Inferior parietal cortex (tissue), 1 donor: ENCODE results near the gene VGF.

Experiments used
- DNase-seq: peaks from one replicate; pipeline ENCODE4 v3.0.0-alpha.2; 2016; ENCODE audit errors: extremely low spot score

The VGF gene

DNA sequence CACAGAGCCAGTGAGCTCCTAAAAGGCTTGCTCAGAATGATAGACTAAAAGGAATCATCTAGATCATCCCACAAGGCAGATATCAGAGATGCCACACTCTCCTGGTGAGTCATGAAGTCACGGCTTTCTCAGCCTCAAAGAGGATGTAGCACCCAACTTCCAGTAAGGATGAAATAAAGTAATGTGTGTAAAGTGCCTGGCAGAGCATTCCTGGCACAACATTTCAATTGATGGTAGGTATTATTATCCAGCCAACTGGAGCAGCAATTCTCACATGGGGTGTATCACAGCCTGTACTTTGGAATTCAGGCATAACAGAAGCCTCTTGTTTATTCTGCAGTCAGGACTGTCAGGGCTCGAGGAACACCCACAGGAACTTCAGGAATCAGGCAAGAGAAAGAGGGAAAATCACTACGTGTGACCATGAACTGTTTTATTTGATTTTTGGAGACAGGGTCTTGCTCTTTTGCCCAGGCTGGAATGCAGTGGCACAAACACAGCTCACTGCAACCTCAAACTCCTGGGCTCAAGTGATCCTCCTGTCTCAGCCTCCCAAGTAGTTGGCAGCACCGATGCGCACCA, 20.0 kb upstream of the VGF start:
- peak; percentile 53 for DNase-seq

DNA sequence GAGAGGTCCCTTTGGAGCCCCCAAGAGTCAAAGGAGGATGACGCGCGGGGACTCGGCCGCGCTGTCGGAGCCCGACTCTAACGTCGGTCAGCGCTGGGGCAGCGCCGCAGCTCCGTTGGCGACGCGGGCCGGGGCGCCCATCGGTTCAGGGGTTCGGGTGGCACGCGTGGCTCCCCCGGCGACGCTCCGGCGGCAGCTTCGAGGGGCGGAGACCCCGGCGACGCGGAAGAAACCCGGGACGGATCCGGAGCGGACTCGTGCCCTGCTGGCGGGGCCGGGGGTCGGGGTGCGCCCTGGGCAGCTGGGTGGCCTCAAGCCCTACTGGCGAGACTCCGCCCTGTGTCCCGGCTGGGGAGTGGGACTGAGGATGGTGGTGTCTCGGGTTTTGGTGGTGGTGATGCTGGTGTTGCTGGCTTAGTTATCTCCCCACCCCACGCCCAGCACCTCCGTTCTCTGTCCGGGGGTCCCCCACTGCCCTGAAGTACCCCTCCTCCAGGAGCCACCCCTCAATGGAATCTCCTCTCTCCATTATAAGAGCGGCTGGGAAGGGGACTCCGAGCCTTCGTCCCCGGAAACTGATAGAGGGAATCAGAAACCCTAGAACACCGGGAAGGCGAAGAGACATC, 14.9 kb upstream of the VGF start, which contains the start of gene NAT16:
NAT16 (minus strand) TSS at position 164 of the 626 bp plus-strand sequence. CDS start 5,486 bp downstream, outside the sequence.
- no peak for DNase-seq

DNA sequence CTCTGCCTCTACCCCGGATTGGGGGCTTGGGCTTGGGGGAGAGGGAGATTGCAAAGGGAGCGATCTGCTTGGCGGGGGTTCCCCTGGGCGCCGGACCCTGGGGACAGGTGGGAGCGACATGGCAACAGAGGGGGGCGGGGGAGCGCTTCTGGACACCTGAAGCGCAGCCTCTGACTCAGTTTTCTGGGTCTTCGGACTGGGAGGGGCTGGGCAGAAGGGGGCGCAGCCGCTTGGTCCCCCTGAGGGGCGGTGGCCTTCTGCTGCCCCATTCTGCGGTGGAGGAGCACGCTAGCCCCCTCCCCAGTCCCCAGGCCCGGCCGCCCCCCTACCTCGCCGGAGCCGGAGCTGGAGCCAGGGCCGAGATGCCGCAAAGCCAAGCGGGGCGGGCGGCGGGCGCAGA, 14.3 kb upstream of the VGF start:
- DNase-seq = no peak

DNA sequence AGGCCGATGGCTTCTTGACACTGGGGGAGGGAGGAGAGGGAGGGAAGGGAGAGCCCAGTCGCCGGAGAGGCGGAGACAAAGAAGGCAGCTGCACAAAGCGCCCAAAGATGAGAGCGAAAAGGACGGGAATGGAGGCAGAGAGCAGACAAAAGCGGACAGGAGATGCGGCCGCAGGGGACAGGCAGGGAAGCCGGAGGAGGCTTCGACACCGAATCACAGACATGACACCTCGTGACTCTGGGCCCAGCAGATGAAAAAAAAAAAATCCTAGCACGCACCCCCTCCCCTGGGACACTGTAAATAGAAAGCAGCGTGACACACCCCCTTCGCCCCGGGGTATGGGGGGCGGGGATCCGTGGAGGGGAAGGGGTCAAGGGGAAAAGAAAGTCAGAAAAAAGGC, 13.7 kb upstream of the VGF start:
- no peak for DNase-seq

DNA sequence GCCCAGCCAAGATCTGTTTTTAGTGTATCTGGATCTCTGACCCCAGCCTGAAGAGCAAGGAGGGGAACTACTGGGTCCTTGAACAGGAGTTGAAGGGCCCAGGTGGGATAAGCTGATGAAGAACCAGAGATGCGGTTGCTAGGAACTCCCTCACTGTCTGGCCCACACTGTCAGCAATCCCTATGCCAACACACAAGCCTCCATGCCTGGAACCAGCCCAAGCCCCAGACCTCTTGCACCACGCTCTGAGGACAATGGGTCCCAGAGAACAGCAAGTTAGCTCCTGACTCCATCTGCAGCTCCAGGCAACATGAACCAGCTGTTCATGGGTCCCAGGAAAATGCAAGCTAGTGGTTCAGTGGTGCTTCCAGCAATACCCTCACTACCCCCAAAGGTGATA, 12.3 kb upstream of the VGF start:
- no peak for DNase-seq

DNA sequence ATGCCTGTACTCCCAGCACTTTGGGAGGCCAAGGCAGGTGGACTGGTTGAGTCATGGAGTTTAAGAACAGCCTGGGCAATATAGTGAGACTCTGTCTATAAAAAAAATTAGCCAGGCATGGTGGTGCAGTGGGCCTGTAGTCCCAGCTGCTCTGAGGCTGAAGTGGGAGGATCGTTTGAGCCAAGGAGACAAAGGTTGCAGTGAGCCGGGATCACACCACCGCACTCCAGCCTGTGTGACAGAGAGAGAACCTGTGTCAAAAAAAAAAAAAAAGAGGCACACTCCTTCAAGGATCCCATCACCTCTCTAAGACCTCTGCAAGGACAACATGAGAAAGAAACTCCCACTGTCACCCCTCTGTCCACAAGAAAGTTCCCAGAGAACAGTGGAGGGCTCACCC, 10.3 kb upstream of the VGF start:
- no peak for DNase-seq

DNA sequence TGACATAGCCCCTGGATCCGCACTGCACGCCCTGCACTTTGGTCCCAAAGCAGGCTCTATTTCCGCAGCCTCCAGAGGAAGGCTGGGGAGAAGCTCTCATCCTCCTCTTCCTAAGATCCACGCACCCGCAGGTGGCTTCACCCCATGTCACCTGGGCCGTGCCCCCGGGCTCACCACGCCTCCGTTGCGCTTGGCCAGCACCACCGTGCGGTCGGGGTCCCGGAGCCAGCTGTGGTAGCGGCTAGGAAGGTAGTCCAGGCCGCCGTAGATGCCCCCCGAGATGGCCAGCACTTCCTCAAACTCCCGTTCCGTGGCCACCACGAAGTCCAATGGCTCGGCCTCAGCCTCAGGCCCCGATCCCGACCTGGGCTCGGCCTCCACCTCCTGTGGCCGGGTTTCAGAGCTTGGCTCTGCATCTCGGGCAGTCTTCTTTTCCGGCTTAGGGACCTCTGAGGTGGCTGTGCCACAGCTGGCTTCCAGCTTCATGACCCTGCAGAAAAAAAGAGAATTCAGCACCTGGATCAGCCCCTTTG, 9.0 kb upstream of the VGF start:
- no peak for DNase-seq

DNA sequence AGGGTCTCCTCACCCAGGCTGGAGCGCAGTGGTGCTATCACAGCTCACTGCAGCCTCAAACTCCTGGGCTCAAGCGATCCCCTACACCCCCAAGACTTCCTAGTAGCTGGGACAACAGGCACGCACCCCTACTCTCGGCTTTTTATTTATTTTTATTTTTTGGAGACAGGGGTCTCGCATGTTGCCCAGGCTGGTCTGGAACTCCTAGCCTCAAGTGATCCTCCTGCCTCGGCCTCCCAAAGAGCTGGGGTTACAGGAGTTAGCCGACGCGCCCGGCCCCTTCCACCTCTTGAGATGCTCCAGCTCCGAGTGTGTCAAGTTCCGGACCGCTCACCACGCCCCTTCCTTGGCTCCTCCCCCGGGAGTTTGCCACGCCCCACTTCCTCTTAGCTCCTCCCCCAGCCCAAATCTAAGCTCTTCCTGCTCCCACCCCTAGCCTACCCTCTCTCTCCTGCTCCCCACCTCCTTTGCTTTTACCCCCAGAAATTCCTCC, 8.4 kb upstream of the VGF start:
- DNase-seq = no peak

DNA sequence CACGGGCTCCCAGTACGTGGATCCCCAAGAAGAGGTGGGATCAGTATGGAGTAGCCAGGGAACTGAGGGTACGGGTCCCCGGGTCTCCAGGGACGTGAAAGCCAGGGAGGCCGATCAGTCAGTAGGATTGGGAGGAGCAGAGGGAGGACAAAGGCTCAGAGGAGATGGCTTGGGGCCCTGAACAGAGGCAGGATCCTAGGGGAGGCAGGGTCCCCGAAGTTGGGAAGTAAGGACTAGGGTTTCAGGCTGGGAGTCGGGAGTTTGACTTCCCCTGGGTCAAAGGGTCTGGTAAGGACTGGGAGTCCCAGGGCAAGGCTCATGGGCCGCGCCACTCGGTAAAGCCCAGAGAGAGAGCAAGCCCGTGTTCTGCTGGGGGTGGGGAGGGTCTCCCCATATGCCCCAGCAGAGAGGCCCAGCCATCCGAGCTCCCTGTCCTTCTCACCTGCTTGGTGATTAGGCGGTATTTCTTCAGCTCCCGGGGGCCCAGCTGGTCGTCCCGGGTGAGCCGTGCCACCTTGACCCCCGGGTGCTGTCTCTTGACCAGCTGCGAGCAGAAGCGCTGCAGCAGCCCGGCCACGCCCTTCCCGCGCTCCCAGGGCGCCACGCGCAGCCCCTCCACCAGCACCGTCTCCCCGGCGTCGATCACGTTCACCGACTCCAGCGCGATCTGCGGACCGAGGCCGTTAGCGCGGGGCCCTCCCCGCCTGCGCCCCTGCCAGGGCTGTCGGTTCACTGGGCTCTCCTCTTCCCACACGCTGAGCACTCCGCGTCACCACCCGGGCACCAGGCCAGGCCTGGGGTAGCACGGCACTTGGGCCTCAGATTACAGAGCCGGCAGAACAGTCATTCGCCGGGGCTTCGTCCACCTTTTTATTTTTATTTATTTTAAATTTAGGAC, 7.7 kb upstream of the VGF start:
- DNase-seq = no peak

DNA sequence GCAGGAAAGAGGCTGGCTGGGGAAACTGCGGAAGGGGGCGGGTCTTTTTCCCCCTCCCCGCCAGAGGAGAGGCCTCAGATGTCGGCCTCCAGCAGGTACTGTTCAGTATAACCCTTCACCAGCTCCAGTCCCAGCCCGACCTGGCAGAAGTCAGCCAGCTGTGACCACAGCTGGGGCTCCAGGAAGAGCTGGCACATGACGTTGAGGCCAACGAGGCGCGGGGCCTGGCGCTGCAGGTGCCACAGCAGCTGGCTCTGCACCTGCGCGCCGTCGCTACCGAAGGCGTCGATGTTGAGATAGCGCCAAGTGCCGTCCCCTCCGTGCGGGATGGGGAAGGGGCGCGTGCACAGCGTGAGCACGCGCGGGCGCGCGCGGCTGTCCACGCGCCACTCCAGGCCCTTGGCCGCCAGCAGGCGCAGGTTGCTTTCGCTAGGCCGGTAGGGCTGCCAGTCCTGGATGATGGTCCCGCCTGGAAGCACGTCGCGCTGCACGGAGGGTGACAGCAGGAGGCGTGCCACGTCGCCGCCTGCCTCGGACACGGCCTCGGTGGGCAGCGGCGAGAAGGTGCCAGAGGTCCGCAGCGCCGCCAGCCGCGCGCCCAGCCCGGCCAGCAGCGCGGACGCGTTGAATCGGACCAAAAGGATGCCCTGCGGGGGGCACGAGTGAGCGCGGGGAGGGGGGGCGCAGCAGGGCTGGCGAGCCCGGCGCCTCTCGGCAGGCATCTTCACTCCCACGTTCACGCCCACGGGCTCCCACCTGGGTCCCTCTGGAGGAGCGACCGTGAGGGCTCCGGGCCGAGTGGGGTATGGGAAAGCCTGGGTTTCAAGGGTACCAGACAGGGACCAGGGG, 6.9 kb upstream of the VGF start:
- no peak for DNase-seq

DNA sequence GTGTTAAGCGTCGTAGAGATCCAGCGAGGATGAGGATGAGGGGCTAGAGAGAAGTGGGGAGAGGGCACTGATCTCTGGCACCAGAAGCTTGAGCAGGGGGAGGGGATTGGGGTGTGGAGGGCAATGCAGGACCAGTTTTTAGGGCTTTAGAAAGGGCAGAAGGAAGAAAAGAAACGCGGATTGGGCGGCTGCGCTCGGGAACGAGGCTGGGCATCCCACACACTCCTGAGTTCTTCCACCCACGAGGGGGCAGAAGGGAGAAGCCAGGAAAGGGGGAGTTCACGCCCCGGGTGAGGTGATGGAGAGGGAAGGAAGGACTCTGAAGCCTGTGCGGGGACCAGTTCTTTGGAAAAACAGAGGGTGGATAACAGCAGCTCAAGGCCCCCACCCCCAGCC, 6.1 kb upstream of the VGF start:
- DNase-seq = no peak

DNA sequence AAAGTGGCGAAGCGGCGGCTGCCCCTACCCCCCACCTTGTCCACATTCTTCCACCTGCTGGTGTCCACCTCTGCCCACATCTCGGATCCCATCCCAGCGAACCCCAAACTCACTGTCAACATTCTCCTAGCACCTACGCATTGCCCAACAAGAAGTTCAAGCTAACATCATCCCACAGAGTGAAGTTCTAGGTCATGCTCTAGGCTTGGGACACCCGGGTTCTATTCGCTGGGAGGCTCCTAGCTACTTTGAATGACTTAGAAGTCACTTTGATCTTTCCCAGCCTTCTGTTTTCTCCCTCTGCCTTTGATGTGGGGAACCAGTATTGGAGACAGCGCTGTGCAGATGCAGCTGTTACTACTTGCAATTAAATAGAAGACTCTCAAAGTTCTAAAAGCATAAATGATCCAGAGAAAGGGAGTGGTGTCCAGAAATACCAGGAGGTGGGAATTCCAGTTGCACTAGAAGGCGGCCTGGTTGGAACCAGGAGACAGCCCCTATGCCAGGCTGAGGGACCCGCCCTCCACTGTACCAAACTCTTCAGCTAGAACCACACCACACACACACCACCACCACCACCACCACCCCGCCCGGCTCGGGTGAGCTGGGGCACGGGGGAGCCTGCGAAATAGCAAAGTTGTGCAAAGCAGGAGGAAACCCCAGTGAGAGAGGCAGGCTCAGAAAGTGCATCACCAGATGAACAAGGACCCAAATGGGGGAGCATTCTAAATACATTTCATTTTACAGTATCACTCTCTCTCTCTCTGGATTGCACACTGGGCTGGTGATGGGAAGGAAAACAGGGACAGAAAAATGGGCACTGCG, 5.5 kb upstream of the VGF start:
- no peak for DNase-seq

DNA sequence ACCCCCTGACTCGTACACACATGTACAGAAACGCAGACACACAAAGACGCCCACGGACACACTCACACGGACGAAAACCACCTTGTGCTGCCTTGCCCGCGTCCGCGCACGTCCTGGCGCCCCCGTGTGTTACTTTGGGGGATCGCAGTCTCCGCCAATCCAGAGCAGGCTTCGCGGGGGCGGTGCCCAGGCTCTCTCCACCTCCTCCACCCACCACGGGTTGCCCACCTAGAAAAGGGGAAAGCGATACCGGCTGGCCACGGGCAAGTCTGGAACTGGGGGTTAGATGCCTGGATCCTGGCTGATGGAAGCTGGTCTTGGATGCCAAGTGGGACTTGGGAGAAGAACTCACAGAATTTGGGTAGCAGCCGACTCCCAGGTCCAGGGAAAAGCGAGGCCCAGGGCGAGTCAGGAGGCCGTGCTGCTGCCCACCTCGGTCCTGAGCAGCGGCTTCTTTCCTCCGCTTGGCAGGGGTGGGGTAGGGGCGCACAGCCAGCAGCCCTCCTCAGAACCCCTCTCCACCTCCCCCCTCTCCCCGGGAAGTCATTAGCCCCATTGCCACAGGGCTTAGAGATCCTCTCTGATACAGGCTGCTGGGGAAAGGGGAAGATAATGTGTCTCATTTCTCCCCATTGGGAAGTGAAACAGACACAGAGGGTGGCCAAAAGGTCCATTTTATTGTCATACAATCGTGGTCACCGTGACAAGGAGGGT, 4.6 kb upstream of the VGF start:
- DNase-seq = peak; percentile 67

DNA sequence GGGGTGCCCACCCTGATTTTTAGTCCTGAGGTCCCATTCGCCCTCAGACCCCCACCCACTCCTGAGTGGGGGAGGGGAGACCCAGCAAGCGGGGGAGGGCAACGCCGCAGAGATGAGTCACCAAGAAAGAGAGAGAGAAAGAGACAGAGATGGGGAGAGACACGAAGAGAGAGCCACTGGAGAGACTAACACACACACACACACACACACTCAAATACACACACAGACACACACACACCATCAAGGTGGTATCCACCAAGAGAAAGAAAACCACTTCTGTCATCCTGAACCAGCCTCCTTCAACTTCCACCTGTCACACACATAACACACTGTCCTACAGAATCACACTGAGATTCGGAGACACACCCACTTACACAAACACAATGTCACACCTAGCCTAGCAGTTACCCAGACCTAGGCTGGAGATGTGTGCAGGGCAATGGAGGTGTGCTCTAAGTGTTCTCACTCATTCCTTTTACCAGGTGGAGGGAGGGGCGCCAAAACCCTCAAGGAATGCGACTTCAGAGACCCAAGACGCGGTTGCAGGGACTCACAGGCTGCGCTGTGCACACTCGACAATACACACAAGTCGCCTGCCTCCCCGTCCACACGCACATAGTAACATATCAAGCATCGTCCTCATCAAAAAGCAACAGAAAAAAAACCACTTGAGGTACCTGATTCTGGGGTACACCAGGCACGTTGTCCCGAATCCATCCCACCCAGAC, 3.9 kb upstream of the VGF start:
- no peak for DNase-seq

DNA sequence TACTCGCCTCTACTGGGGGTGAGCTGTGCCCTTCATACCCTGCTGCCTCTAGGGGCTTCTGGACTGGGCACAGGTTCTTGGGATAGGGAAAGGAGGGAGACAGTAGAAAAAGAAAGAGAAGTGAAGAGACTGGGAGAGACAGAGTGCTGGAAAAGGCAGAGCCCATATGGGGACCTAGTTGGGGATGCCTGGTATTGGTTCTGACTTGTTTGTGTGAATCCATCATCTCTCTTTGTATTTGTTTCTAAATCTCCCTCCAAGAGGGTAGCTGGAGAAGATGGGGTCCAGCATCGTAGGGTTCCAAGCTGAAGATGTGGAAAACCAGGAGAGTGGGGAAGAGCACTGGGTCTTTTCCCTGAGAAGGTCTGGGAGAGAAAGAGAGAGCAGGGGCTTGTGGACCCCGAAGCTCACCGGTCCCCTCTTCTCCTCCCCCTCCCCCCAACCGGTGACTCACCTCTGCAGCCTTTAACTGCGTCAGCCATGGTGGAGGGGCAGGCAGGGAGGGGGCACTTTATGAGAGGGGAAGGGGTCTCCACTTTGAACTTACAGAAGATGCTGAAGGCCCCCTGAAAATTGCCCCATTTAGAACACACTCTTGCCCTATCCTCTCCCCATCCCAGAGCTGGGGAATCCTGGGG, 3.2 kb upstream of the VGF start:
- no peak for DNase-seq

DNA sequence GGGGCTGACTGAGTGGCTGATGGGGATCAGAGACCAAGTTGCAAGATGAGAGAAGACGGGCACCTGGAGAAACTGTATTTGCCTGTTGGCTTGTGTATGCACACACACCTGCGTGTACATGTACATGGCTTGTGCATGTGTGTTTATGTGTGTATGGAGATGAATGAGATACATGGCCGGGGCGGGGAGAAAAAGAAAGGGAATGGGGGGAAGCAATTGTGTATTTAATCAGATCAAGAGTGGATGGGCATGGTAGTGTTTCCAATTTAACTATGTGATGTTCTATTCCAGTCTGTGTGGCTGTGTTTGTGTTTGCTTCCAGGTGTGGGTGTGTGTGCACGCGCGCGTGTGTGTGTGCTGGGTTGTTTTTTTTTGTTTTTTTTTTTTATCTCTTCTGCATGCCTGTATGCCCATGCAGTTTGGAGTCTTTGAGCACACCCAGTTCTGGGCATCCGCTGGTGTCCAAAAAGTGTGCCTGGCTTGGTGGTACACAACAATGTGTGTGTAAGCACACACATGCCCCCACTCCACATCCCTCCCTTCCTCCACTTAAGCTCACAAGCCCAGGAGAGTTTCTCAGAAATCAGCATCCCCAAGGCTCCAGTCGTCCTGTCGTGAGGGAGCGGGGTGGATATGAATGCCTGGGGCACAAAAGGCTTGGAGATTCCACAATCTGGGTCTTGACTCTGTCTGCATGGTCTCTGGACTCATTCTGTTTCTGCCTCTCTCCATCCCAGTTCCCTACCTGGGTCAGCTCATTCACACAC, 2.5 kb upstream of the VGF start:
- DNase-seq = no peak

DNA sequence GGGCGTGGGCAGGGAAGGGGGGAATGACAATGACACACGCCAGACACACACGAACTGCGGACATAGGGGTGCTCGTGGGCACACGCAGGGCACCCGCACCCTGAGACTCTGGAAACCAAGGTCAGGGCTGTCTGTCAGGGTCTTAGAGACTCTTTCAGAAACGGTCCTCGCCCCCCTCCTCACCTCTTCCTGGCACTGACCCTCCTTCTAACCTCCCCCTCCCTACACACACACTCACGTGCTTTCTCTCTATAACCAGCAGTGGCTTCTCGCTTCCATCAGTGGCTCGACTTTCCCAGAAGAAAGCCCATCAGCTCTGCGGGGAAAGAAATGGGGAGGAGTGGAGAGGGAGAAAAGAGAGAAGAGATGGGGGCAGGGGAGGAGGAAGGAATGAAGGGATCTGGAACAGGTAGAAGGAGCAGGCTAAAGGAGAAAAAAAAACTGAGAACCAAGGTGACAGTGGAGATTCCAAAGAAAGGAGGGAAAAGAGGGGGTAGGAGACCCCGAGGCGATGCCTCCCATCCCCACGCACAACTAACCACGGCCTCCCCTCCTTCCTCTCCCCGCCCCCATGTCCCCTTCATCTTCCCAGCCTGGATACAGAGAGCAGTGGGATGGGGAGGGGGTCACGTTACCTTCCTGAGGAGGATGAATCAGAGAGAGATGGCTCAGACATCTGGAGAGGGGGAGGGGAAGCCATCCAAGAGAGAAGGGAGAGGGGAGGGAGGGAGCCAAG, 1.7 kb upstream of the VGF start:
- DNase-seq = no peak

DNA sequence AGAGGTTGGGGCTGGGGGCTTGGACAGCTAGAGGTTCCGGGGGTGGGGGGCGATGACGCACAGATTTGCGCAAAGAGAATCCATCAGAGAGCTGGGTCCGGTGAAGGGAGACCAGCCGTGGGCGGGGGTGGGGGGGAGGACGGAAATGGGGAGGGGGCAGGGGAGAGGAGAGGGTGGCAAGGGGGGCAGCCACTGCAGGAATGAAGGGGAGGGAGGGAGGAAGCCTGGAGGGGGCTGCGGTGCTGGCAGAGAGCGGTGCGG, 1.2 kb upstream of the VGF start:
- DNase-seq = no peak
